ENCODE measurements around the gene TMPRSS9.
A peak's percentile ranks its signal among the peaks of the same experiment; 100 is the strongest.

The TMPRSS9 gene

DNA sequence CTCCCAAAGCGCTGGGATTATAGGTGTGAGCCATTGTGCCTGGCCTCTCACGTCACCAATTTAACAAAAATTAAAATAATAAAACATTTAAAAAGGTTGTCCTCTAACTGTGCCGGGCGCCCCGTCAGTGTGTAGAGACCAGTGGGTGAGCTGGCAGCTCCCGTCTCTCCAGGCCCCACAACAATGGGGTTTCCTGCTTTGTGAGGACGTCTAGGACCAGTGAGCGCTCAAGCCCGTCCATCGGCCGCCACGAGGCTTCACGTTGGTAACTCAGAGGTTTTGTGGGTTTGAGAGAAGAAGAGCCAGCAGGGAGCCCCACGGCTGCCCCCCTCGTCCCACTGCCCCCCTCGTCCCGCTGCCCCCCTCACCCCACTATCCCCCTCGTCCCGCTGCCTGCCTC is 36.4 kb upstream of the TMPRSS9 start:
- POLR2A ChIA-PET: no interaction called here
- Histone ChIP-seq H3K27ac (ENCODE audit: extremely low read depth, low read depth, low read length) (no peak overlapping the region), H3K4me1 (ENCODE audit: control insufficient read depth, insufficient read depth, low read length) (no peaks in the 10 kb centered on the region), H3K4me3 (ENCODE audit: low read depth, low read length) (no peak overlapping the region), H3K36me3 (ENCODE audit: control insufficient read depth in 2 of 2, insufficient read depth in 1 of 2, low read length in 2 of 2) (peaks cover 11 to 34% of the 10 kb centered on the region in 2 experiments; a peak in 2 of 3 replicates), H3K9me3 (ENCODE audit: control insufficient read depth, insufficient read depth, low read depth, low read length) (no peaks in the 10 kb centered on the region)
- CTCF ChIA-PET: no interaction called here
- TF ChIP-seq, protein P1, sequence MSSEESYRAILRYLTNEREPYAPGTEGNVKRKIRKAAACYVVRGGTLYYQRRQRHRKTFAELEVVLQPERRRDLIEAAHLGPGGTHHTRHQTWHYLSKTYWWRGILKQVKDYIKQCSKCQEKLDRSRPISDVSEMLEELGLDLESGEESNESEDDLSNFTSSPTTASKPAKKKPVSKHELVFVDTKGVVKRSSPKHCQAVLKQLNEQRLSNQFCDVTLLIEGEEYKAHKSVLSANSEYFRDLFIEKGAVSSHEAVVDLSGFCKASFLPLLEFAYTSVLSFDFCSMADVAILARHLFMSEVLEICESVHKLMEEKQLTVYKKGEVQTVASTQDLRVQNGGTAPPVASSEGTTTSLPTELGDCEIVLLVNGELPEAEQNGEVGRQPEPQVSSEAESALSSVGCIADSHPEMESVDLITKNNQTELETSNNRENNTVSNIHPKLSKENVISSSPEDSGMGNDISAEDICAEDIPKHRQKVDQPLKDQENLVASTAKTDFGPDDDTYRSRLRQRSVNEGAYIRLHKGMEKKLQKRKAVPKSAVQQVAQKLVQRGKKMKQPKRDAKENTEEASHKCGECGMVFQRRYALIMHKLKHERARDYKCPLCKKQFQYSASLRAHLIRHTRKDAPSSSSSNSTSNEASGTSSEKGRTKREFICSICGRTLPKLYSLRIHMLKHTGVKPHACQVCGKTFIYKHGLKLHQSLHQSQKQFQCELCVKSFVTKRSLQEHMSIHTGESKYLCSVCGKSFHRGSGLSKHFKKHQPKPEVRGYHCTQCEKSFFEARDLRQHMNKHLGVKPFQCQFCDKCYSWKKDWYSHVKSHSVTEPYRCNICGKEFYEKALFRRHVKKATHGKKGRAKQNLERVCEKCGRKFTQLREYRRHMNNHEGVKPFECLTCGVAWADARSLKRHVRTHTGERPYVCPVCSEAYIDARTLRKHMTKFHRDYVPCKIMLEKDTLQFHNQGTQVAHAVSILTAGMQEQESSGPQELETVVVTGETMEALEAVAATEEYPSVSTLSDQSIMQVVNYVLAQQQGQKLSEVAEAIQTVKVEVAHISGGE (tag by site-specific recombination; conservative IDR thresholded peaks at IDR 0.05; ENCODE audit: low read depth): no peak

DNA sequence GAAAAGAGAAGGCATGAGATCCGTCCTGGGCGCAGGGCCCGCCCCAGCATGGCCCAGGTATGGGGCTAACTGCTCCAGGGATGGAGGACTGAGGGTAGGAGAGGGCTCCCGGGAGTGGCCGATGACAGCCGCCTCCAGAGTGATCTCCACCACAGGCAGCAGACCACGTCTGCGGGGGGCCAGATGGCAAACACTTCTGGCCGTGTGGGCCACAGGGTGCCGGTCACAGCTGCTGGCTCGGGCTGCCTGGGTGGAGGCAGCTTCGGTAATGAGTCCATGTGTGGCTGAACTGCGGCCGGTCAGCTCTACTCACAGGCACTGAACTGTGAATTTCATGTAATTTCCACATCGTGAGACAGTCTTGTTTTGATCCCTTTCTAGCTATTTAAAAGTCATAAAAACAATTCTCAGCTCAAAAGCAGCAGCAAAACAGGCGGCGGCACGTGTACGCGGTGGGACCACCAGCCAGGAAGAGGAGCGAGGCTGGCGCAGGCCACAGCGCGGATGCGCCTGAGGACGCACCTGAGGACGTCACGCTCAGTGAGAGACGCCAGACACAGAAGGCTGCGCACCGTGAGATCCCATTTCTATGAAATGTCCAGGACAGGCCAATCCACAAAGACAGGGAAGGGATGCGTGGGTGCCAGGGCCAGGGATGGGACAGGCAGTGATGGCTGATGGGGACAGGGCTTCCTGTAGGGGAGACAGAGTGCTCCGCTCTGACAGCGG is 35.7 kb upstream of the TMPRSS9 start:
- Histone ChIP-seq H3K36me3 (ENCODE audit: control insufficient read depth in 2 of 2, insufficient read depth in 1 of 2, low read length in 2 of 2) (peaks cover 11 to 34% of the 10 kb centered on the region in 2 experiments; a peak in 2 of 3 replicates), H3K4me1 (ENCODE audit: control insufficient read depth, insufficient read depth, low read length) (no peaks in the 10 kb centered on the region), H3K4me3 (ENCODE audit: low read depth, low read length) (no peak overlapping the region), H3K9me3 (ENCODE audit: control insufficient read depth, insufficient read depth, low read depth, low read length) (no peaks in the 10 kb centered on the region), H3K27ac (ENCODE audit: extremely low read depth, low read depth, low read length) (no peak overlapping the region)
- ChIA-PET CTCF (interaction anchor here (0.7 kb wide), 1 partner anchor 1243 kb away, joined by 3 read pairs; no protein-coding TSS in a partner anchor), POLR2A (interaction anchor here (0.8 kb wide), 1 partner anchor 8 kb away, joined by 4 read pairs; no protein-coding TSS in a partner anchor)
- peak; percentile 88 for TF ChIP-seq ZIC2 (tag by site-specific recombination; IDR thresholded peaks at IDR 0.05)
- no peak for TF ChIP-seq ZNF248 (tag by site-specific recombination; IDR thresholded peaks at IDR 0.05)
- no peak for TF ChIP-seq GLIS2 (tag by site-specific recombination; IDR thresholded peaks at IDR 0.05)
- TF ChIP-seq ZNF341 (tag by site-specific recombination; IDR thresholded peaks at IDR 0.05; ENCODE audit: low read depth): no peak
- no peak for TF ChIP-seq KLF7 (tag by site-specific recombination; IDR thresholded peaks at IDR 0.05; ENCODE audit: borderline replicate concordance)
- no peak for TF ChIP-seq ZBTB1 (tag by site-specific recombination; IDR thresholded peaks at IDR 0.05)
- no peak for TF ChIP-seq ZNF555 (tag by site-specific recombination; conservative IDR thresholded peaks at IDR 0.05)

DNA sequence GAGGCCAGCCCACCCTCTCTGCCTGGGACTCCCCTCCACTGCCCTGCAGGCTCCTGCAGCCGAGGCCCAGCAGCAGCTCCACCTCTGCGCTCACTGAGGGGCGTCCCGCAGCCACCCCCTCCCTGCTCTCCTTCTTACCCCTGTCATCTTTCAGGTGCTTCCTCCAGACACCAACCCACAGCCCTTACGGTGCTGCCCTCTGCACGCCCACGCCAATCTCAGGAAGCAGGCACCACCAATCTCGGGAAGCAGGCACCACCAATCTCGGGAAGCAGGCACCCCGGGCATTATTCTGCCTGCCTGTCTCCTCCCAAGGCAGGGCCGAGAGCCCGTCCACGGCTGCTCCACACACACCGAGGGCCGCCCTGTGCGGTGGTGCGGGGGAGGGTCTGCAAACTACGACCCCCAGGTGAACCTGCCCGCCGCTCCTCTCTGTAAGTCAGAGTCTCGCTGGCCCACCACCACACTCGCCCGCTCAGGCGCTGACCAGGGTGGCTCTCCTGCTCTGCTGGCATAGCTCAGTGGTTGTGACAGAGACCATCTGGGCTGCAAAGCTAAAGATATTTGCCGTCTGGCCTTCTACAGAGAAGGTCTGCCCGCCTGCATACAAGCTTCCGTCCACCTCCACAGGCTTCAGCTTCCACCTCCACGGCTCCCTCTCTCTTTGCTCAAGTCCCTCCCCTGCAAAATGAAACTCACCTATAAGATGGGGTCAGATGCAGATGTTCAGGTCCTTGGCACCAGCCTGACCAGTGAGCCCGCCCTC is 34.6 kb upstream of the TMPRSS9 start:
- Histone ChIP-seq H3K9me3 (ENCODE audit: control insufficient read depth, insufficient read depth, low read depth, low read length) (no peaks in the 10 kb centered on the region), H3K27ac (ENCODE audit: extremely low read depth, low read depth, low read length) (no peak overlapping the region), H3K36me3 (ENCODE audit: control insufficient read depth in 2 of 2, insufficient read depth in 1 of 2, low read length in 2 of 2) (peaks cover 11 to 34% of the 10 kb centered on the region in 2 experiments; a peak in 2 of 3 replicates), H3K4me3 (ENCODE audit: low read depth, low read length) (no peak overlapping the region), H3K4me1 (ENCODE audit: control insufficient read depth, insufficient read depth, low read length) (peaks cover 3% of the 10 kb centered on the region)
- ChIA-PET POLR2A (interaction anchor here (2.0 kb wide), 1 partner anchor 9 kb away, joined by 5 read pairs; no protein-coding TSS in a partner anchor), CTCF (interaction anchor here (0.6 to 0.7 kb wide), 3 partner anchors 457 to 1250 kb away, joined by 3 read pairs; no protein-coding TSS in a partner anchor)
- TF ChIP-seq ZNF169 (tag by site-specific recombination; IDR thresholded peaks at IDR 0.05) (no peak), ZNF707 (tag by site-specific recombination; IDR thresholded peaks at IDR 0.05) (no peak), ZNF266 (tag by site-specific recombination; IDR thresholded peaks at IDR 0.05; ENCODE audit: low read depth) (no peak), ZIC2 (tag by site-specific recombination; IDR thresholded peaks at IDR 0.05) (no peak), EGR2 (tag by site-specific recombination; IDR thresholded peaks at IDR 0.05; ENCODE audit: low read depth) (peak; percentile 80), ZFP37 (tag by site-specific recombination; IDR thresholded peaks at IDR 0.05) (no peak), ZFHX2 (tag by site-specific recombination; conservative IDR thresholded peaks at IDR 0.05) (peak; percentile 64), SP7 (tag by site-specific recombination; IDR thresholded peaks at IDR 0.05) (no peak), ZNF433 (tag by site-specific recombination; IDR thresholded peaks at IDR 0.05; ENCODE audit: low read depth) (no peak)

All from HEK293 (cell line).